Vagina (tissue), 2 donors: ENCODE data around the gene ABCB4.
"Not testable (repeated sequence)": the region's sequence is repeated elsewhere in the genome, so short reads cannot be mapped to it uniquely, and the experiment has no call there.

Source experiments
- POLR2A ChIP-seq, 2 donors: fragments of 450-650 bp; IDR thresholded peaks; one replicate each; pipeline ENCODE4 v1.6.1; 2017; ENCODE audit warnings: antibody characterized with exemption in 2 of 2, mild to moderate bottlenecking in 2 of 2, moderate library complexity in 2 of 2
- POLR2AphosphoS5 ChIP-seq, 2 donors: sonication (generic); formaldehyde crosslinking; IDR thresholded peaks; one replicate each; pipeline ENCODE4 v1.9.0; 2017; ENCODE audit warnings: antibody characterized with exemption in 2 of 2, mild to moderate bottlenecking in 2 of 2, low read depth in 1 of 2; ENCODE audit not compliant: insufficient read depth in 1 of 2
- TF ChIP-seq, protein P1 (sequence below), 3 experiments: fragments of 450-650 bp in 2 of 3; fragments of 200-600 bp in 1 of 3; sonication (generic) in 1 of 3; IDR thresholded peaks; one replicate each; pipeline ENCODE4 v1.5.1; 2017 to 2019; ENCODE audit warnings: antibody characterized with exemption in 3 of 3, mild to moderate bottlenecking in 2 of 3, moderate library complexity in 2 of 3

- TF ChIP-seq, protein P1, sequence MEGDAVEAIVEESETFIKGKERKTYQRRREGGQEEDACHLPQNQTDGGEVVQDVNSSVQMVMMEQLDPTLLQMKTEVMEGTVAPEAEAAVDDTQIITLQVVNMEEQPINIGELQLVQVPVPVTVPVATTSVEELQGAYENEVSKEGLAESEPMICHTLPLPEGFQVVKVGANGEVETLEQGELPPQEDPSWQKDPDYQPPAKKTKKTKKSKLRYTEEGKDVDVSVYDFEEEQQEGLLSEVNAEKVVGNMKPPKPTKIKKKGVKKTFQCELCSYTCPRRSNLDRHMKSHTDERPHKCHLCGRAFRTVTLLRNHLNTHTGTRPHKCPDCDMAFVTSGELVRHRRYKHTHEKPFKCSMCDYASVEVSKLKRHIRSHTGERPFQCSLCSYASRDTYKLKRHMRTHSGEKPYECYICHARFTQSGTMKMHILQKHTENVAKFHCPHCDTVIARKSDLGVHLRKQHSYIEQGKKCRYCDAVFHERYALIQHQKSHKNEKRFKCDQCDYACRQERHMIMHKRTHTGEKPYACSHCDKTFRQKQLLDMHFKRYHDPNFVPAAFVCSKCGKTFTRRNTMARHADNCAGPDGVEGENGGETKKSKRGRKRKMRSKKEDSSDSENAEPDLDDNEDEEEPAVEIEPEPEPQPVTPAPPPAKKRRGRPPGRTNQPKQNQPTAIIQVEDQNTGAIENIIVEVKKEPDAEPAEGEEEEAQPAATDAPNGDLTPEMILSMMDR (IDR thresholded peaks at IDR 0.05) = not testable (repeated sequence)
- TF ChIP-seq POLR2AphosphoS5 (IDR thresholded peaks at IDR 0.05; ENCODE audit: insufficient read depth in 1 of 2, low read depth in 1 of 2); POLR2A (IDR thresholded peaks at IDR 0.05): not testable (repeated sequence)
Measured at GRCh38 chr7:87465534-87465880, 10.0 kb downstream of the ABCB4 start.
